ENCODE results near the gene DNAL4. TPM values are rescaled to one million over a fixed set of nuclear protein-coding genes. Genes with fewer than 3 reads are reported as not detected.

Gene DNAL4
- total and polyA plus RNA-seq, 9 donors: 12.7 to 17.7 (median 14.8) TPM

GRCh38 chr22:38835888-38836301 is 42.0 kb upstream of the DNAL4 start:
- H3K27ac ChIP-seq (ENCODE audit: low read length): no peak overlapping the region
- H3K9me3 ChIP-seq (replicated peaks; ENCODE audit: control insufficient read depth, low read depth, low read length): no peaks in the 10 kb centered on the region
- peaks cover 6% of the 10 kb centered on the region for H3K4me1 ChIP-seq (ENCODE audit: control insufficient read depth, insufficient read depth, low read length)
- H3K36me3 ChIP-seq (ENCODE audit: control insufficient read depth, insufficient read depth, low read length): no peaks in the 10 kb centered on the region
- WGBS (ENCODE audit: insufficient coverage): 61% methylated on average over 4 of the region's 19 CpGs
- no peak overlapping the region for H3K4me3 ChIP-seq (ENCODE audit: low read length)
- no peak for DNase-seq
- H3K27me3 ChIP-seq (ENCODE audit: control insufficient read depth, insufficient read depth, low read length): peaks cover 21% of the 10 kb centered on the region

GRCh38 chr22:38834991-38835390 is 41.0 kb upstream of the DNAL4 start:
- peaks cover 6% of the 10 kb centered on the region for H3K4me1 ChIP-seq (ENCODE audit: control insufficient read depth, insufficient read depth, low read length)
- no peak overlapping the region for H3K4me3 ChIP-seq (ENCODE audit: low read length)
- no peak overlapping the region for H3K27ac ChIP-seq (ENCODE audit: low read length)
- 95% methylated on average over 4 of the region's 5 CpGs for WGBS (ENCODE audit: insufficient coverage)
- H3K27me3 ChIP-seq (ENCODE audit: control insufficient read depth, insufficient read depth, low read length): peaks cover 12% of the 10 kb centered on the region
- DNase-seq: no peak
- H3K9me3 ChIP-seq (replicated peaks; ENCODE audit: control insufficient read depth, low read depth, low read length): no peaks in the 10 kb centered on the region
- no peaks in the 10 kb centered on the region for H3K36me3 ChIP-seq (ENCODE audit: control insufficient read depth, insufficient read depth, low read length)

GRCh38 chr22:38834215-38834953 is 40.4 kb upstream of the DNAL4 start:
- WGBS (ENCODE audit: insufficient coverage): 89% methylated on average over 9 of the region's 13 CpGs
- Histone ChIP-seq H3K27me3 (ENCODE audit: control insufficient read depth, insufficient read depth, low read length) (peaks cover 11% of the 10 kb centered on the region), H3K4me3 (ENCODE audit: low read length) (no peak overlapping the region), H3K36me3 (ENCODE audit: control insufficient read depth, insufficient read depth, low read length) (no peaks in the 10 kb centered on the region), H3K9me3 (replicated peaks; ENCODE audit: control insufficient read depth, low read depth, low read length) (no peaks in the 10 kb centered on the region), H3K4me1 (ENCODE audit: control insufficient read depth, insufficient read depth, low read length) (peaks cover 6% of the 10 kb centered on the region), H3K27ac (ENCODE audit: low read length) (no peak overlapping the region)
- no peak for DNase-seq

- Histone ChIP-seq H3K4me3 (ENCODE audit: low read length) (no peak overlapping the region), H3K4me1 (ENCODE audit: control insufficient read depth, insufficient read depth, low read length) (peaks cover 6% of the 10 kb centered on the region), H3K27me3 (ENCODE audit: control insufficient read depth, insufficient read depth, low read length) (peaks cover 11% of the 10 kb centered on the region), H3K9me3 (replicated peaks; ENCODE audit: control insufficient read depth, low read depth, low read length) (no peaks in the 10 kb centered on the region), H3K27ac (ENCODE audit: low read length) (no peak overlapping the region), H3K36me3 (ENCODE audit: control insufficient read depth, insufficient read depth, low read length) (no peaks in the 10 kb centered on the region)
- WGBS (ENCODE audit: insufficient coverage): no CpG with 5 or more reads among the region's 3 CpGs
- DNase-seq: no peak
Observed at GRCh38 chr22:38833061-38833460, 39.1 kb upstream of the DNAL4 start.

- Histone ChIP-seq H3K4me1 (ENCODE audit: control insufficient read depth, insufficient read depth, low read length) (peaks cover 6% of the 10 kb centered on the region), H3K27me3 (ENCODE audit: control insufficient read depth, insufficient read depth, low read length) (peaks cover 11% of the 10 kb centered on the region), H3K9me3 (replicated peaks; ENCODE audit: control insufficient read depth, low read depth, low read length) (no peaks in the 10 kb centered on the region), H3K4me3 (ENCODE audit: low read length) (no peak overlapping the region), H3K27ac (ENCODE audit: low read length) (no peak overlapping the region), H3K36me3 (ENCODE audit: control insufficient read depth, insufficient read depth, low read length) (no peaks in the 10 kb centered on the region)
- 41% methylated on average over 16 of the region's 30 CpGs for WGBS (ENCODE audit: insufficient coverage)
- no peak for DNase-seq
Observed at GRCh38 chr22:38832005-38832978, 38.3 kb upstream of the DNAL4 start.

- H3K36me3 ChIP-seq (ENCODE audit: control insufficient read depth, insufficient read depth, low read length): no peaks in the 10 kb centered on the region
- DNase-seq: no peak
- H3K27me3 ChIP-seq (ENCODE audit: control insufficient read depth, insufficient read depth, low read length): peaks cover 9% of the 10 kb centered on the region
- no peak overlapping the region for H3K4me3 ChIP-seq (ENCODE audit: low read length)
- H3K4me1 ChIP-seq (ENCODE audit: control insufficient read depth, insufficient read depth, low read length): peaks cover 6% of the 10 kb centered on the region
- 81% methylated on average over 8 of the region's 16 CpGs for WGBS (ENCODE audit: insufficient coverage)
- no peaks in the 10 kb centered on the region for H3K9me3 ChIP-seq (replicated peaks; ENCODE audit: control insufficient read depth, low read depth, low read length)
- no peak overlapping the region for H3K27ac ChIP-seq (ENCODE audit: low read length)
Observed at GRCh38 chr22:38831166-38831945, 37.4 kb upstream of the DNAL4 start.

GRCh38 chr22:38830845-38831108 is 36.8 kb upstream of the DNAL4 start:
- 85% methylated on average over 2 of the region's 7 CpGs for WGBS (ENCODE audit: insufficient coverage)
- Histone ChIP-seq H3K4me1 (ENCODE audit: control insufficient read depth, insufficient read depth, low read length) (peaks cover 6% of the 10 kb centered on the region), H3K36me3 (ENCODE audit: control insufficient read depth, insufficient read depth, low read length) (no peaks in the 10 kb centered on the region), H3K27me3 (ENCODE audit: control insufficient read depth, insufficient read depth, low read length) (peaks cover 7% of the 10 kb centered on the region), H3K27ac (ENCODE audit: low read length) (no peak overlapping the region), H3K9me3 (replicated peaks; ENCODE audit: control insufficient read depth, low read depth, low read length) (no peaks in the 10 kb centered on the region), H3K4me3 (ENCODE audit: low read length) (no peak overlapping the region)
- DNase-seq: no peak

- H3K27me3 ChIP-seq (ENCODE audit: control insufficient read depth, insufficient read depth, low read length): peaks cover 1% of the 10 kb centered on the region
- DNase-seq: no peak
- peaks cover 6% of the 10 kb centered on the region for H3K4me1 ChIP-seq (ENCODE audit: control insufficient read depth, insufficient read depth, low read length)
- H3K27ac ChIP-seq (ENCODE audit: low read length): no peak overlapping the region
- no peak overlapping the region for H3K4me3 ChIP-seq (ENCODE audit: low read length)
- WGBS (ENCODE audit: insufficient coverage): 76% methylated on average over 4 of the region's 17 CpGs
- H3K9me3 ChIP-seq (replicated peaks; ENCODE audit: control insufficient read depth, low read depth, low read length): no peaks in the 10 kb centered on the region
- no peaks in the 10 kb centered on the region for H3K36me3 ChIP-seq (ENCODE audit: control insufficient read depth, insufficient read depth, low read length)
Observed at GRCh38 chr22:38830026-38830844, 36.3 kb upstream of the DNAL4 start.

GRCh38 chr22:38829485-38829884 is 35.5 kb upstream of the DNAL4 start:
- WGBS (ENCODE audit: insufficient coverage): 66% methylated on average over 4 of the region's 4 CpGs
- Histone ChIP-seq H3K36me3 (ENCODE audit: control insufficient read depth, insufficient read depth, low read length) (no peaks in the 10 kb centered on the region), H3K27me3 (ENCODE audit: control insufficient read depth, insufficient read depth, low read length) (no peaks in the 10 kb centered on the region), H3K4me1 (ENCODE audit: control insufficient read depth, insufficient read depth, low read length) (peaks cover 6% of the 10 kb centered on the region), H3K4me3 (ENCODE audit: low read length) (no peak overlapping the region), H3K27ac (ENCODE audit: low read length) (no peak overlapping the region), H3K9me3 (replicated peaks; ENCODE audit: control insufficient read depth, low read depth, low read length) (no peaks in the 10 kb centered on the region)
- DNase-seq: no peak

Measured in muscle of leg (tissue), 11 donors.